ENCODE results near the gene PLA2G2E.

DNA sequence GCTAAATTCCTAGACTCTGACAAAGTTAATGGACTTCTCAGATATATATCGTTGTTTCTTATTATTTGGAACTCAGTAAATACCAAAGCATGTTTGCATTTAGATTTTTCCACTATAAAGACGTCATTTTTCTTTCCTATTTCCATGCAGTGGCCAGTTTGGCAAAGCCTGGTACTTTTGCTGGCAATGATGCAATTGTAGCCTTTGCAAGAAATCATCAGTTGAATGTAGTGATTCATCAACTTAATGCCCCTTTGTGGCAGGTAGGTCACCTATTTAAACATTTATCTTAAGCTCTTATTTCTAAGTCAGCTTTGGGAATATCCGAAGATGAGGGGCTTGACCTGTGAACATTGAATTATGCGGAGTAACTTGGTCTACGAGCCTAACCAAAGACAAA lies 29.2 kb downstream of the PLA2G2E start:
- no peak for TF ChIP-seq EP300 (IDR thresholded peaks at IDR 0.05)
- TF ChIP-seq POLR2AphosphoS5 (IDR thresholded peaks at IDR 0.05) = no peak

Data from stomach (tissue), 4 donors.